Transverse colon (tissue), 4 donors: Measurements from ENCODE around the gene NCKAP5. TPM values are rescaled to one million over a fixed set of nuclear protein-coding genes. Genes with fewer than 3 reads are reported as not detected.

ENCODE experiments used
- DNase-seq: peaks from one replicate; pipeline ENCODE4 v3.0.0-alpha.2; 2019
- H3K27ac ChIP-seq, 4 donors: fragments of 200-600 bp; sonication (generic); 2 replicates each; pipeline ENCODE4 v1.5.1; 2016 to 2018; ENCODE audit warnings: inconsistent platforms in 4 of 4
- H3K27me3 ChIP-seq: fragments of 200-600 bp; sonication (generic); 2 replicates; pipeline ENCODE4 v1.5.1; 2017; ENCODE audit warnings: inconsistent platforms
- H3K36me3 ChIP-seq, 4 donors: fragments of 200-600 bp; sonication (generic); 2 replicates each; pipeline ENCODE4 v1.5.1; 2017 to 2019; ENCODE audit warnings: inconsistent platforms in 4 of 4
- H3K4me1 ChIP-seq, 4 donors: fragments of 200-600 bp; sonication (generic); 2 replicates each; pipeline ENCODE4 v1.5.1; 2017 to 2020; ENCODE audit warnings: inconsistent platforms in 4 of 4
- H3K4me3 ChIP-seq, 4 donors: fragments of 200-600 bp; sonication (generic); 1 replicate in 1 of 4; 2 replicates in 3 of 4; pipeline versions ENCODE4 v1.5.1 to v1.6.1; 2017 to 2019; ENCODE audit warnings: inconsistent platforms in 4 of 4
- H3K9me3 ChIP-seq, 2 donors: fragments of 200-600 bp; sonication (generic); 2 replicates each; pipeline ENCODE4 v1.5.1; 2017 to 2019; ENCODE audit warnings: inconsistent platforms in 2 of 2
- CTCF ChIP-seq, 5 experiments: fragments of 200-600 bp in 3 of 5; fragments of 450-650 bp in 2 of 5; sonication (generic) in 3 of 5; IDR thresholded peaks; 1 replicate in 2 of 5; 2 replicates in 3 of 5; pipeline ENCODE4 v1.5.1; 2016 to 2017; ENCODE audit warnings: antibody characterized with exemption in 5 of 5, inconsistent platforms in 3 of 5, mild to moderate bottlenecking in 2 of 5, moderate library complexity in 1 of 5
- EP300 ChIP-seq: sonication (generic); formaldehyde crosslinking; IDR thresholded peaks from one replicate; pipeline ENCODE4 v1.6.1; 2017; ENCODE audit warnings: antibody characterized with exemption, low read depth
- POLR2A ChIP-seq: fragments of 450-650 bp; IDR thresholded peaks from one replicate; pipeline ENCODE4 v1.6.1; 2016; ENCODE audit warnings: antibody characterized with exemption, mild to moderate bottlenecking, moderate library complexity
- POLR2AphosphoS5 ChIP-seq, 3 donors: sonication (generic); formaldehyde crosslinking; IDR thresholded peaks; one replicate each; pipeline ENCODE4 v1.6.1; 2016; ENCODE audit warnings: antibody characterized with exemption in 3 of 3
- WGBS, 2 donors: methylation state at CpG; one replicate each; pipeline ENCODE4 v1.1.5; 2018; ENCODE audit warnings: low coverage in 1 of 2; 5-methylcytosine and 5-hydroxymethylcytosine counted together
- in situ Hi-C, 4 donors: fragments of 200-750 bp; cut with MboI; loops; one replicate each; pipeline versions ENCODE4 v1.15.0 to v1.15.1; 2017; ENCODE audit warnings: low sequenced_read_pairs in 3 of 4, low pct_ligation_motif_present in 1 of 4, low pct_unique_long_range_greater_than_20kb in 1 of 4
- intact Hi-C: fragments of 100-400 bp; cut with DNase I; formaldehyde crosslinking; loops from one replicate; pipeline ENCODE4 v1.15.1; 2023; ENCODE audit warnings: low total_unique reads
- total RNA-seq, 4 donors: library from RNA; depleted of rRNA; stranded (reverse); fragments of >200 nt; gene quantifications; one replicate each; pipeline ENCODE4 v1.1.0, GENCODE V29; 2016

Gene NCKAP5
- total RNA-seq, 4 donors from 2014 or later, result 1.1 to 10.9 (median 5.0) TPM

- DNase-seq, result no peak
- no peaks in the 10 kb centered on the region for H3K36me3 ChIP-seq
- TF ChIP-seq CTCF (IDR thresholded peaks at IDR 0.05), result no peak
- TF ChIP-seq POLR2A, result no peak
- TF ChIP-seq POLR2AphosphoS5 (IDR thresholded peaks at IDR 0.05), result no peak
- no peak for TF ChIP-seq EP300
- no peaks in the 10 kb centered on the region for H3K4me1 ChIP-seq
- 85 to 88% methylated on average over 4 of the region's 4 CpGs for WGBS, 2 donors
- no peak overlapping the region for H3K4me3 ChIP-seq
- H3K27me3 ChIP-seq, result no peaks in the 10 kb centered on the region
- H3K9me3 ChIP-seq, result no peaks in the 10 kb centered on the region
- H3K27ac ChIP-seq, result no peak overlapping the region
- intact Hi-C loops (no loop called here), in situ Hi-C loops (loop anchor here in 3 of 4 donors (10.0 to 25.0 kb wide), 4 partner anchors 501 to 901 kb away; partner anchors contain the start of gene LYPD1 (in 1 of the 3))
Measured at GRCh38 chr2:133163111-133163510, 405.2 kb downstream of the NCKAP5 start.

GRCh38 chr2:133158442-133158841 is 409.8 kb downstream of the NCKAP5 start:
- H3K27ac ChIP-seq, result no peak overlapping the region
- no peaks in the 10 kb centered on the region for H3K36me3 ChIP-seq
- H3K4me1 ChIP-seq, result no peaks in the 10 kb centered on the region
- H3K9me3 ChIP-seq, result no peaks in the 10 kb centered on the region
- TF ChIP-seq CTCF (IDR thresholded peaks at IDR 0.05), result no peak
- no peak for TF ChIP-seq POLR2A
- DNase-seq, result no peak
- no peak overlapping the region for H3K4me3 ChIP-seq
- in situ Hi-C loops, result loop anchor here in 2 of 4 donors (25.0 kb wide), 3 partner anchors 496 to 896 kb away; partner anchors contain the start of gene LYPD1 (in 1 of the 2)
- intact Hi-C loops, result no loop called here
- H3K27me3 ChIP-seq, result no peaks in the 10 kb centered on the region

GRCh38 chr2:133158024-133158423 is 410.2 kb downstream of the NCKAP5 start:
- in situ Hi-C loops (loop anchor here in 2 of 4 donors (25.0 kb wide), 3 partner anchors 496 to 896 kb away; partner anchors contain the start of gene LYPD1 (in 1 of the 2)), intact Hi-C loops (no loop called here)
- H3K4me1 ChIP-seq, result no peaks in the 10 kb centered on the region
- H3K27ac ChIP-seq, result no peak overlapping the region
- no peaks in the 10 kb centered on the region for H3K27me3 ChIP-seq
- no peaks in the 10 kb centered on the region for H3K36me3 ChIP-seq
- no peak for DNase-seq
- no peaks in the 10 kb centered on the region for H3K9me3 ChIP-seq
- H3K4me3 ChIP-seq, result no peak overlapping the region
- TF ChIP-seq POLR2AphosphoS5 (IDR thresholded peaks at IDR 0.05) (no peak), CTCF (IDR thresholded peaks at IDR 0.05) (no peak), EP300 (no peak), POLR2A (no peak)
- 77 to 92% methylated on average over 1 of the region's 1 CpG for WGBS, 2 donors

GRCh38 chr2:133157141-133157540 is 411.1 kb downstream of the NCKAP5 start:
- 68 to 85% methylated on average over 2 to 3 of the region's 3 CpGs for WGBS, 2 donors
- Histone ChIP-seq H3K36me3 (no peaks in the 10 kb centered on the region), H3K4me3 (no peak overlapping the region), H3K27me3 (no peaks in the 10 kb centered on the region), H3K4me1 (no peaks in the 10 kb centered on the region), H3K27ac (no peak overlapping the region), H3K9me3 (no peaks in the 10 kb centered on the region)
- in situ Hi-C loops, result loop anchor here in 2 of 4 donors (25.0 kb wide), 3 partner anchors 495 to 895 kb away; partner anchors contain the start of gene LYPD1 (in 1 of the 2)
- no peak for DNase-seq
- TF ChIP-seq EP300 (no peak), CTCF (IDR thresholded peaks at IDR 0.05) (no peak), POLR2A (no peak), POLR2AphosphoS5 (IDR thresholded peaks at IDR 0.05) (no peak)
- intact Hi-C loops, result no loop called here
